ENCODE results near the gene OLA1. TPM values are rescaled to one million over a fixed set of nuclear protein-coding genes. Genes with fewer than 3 reads are reported as not detected.

OLA1 gene
- total and polyA plus RNA-seq, 2 of the 4 experiments (the other 2 are of a cell fraction), result 54.7 to 71.2 TPM

DNA sequence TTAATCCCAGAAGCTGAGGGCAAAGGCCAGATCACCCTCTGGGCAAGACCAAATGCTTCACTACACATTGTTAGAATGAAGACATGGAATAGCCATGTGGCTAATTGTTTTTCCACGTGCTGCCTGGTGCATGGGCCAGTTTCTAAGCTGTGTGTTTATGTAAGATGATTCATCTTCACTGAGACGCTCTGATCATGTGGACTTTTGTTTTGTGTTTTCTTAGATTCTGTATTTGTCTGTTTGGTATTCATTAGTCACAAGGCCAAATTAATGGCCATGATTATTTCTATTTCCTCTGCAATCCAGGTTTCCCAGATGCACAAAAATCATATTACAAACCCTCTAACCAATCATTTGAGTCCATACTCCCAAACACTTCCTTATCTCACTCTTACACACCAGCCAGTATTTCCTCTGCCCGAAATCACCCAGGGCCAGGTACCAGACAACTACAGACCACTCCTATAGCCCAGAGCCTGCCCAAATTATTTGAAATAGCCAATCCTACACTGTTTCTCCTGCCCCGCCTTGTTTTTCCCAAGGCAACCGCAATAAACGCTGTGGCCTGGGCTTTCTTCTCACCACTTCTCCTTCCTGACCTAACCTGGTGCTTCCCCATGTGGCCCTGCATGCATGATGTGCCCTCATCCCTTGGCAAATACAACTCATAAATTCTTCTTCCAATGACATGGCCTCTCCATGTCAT, 189.0 kb downstream of the OLA1 start (continued):
- TF ChIP-seq SMC3 (IDR thresholded peaks at IDR 0.05; ENCODE audit: low read depth, low read length) (no peak), RAD21 (IDR thresholded peaks at IDR 0.05; ENCODE audit: low read length) (no peak)

DNA sequence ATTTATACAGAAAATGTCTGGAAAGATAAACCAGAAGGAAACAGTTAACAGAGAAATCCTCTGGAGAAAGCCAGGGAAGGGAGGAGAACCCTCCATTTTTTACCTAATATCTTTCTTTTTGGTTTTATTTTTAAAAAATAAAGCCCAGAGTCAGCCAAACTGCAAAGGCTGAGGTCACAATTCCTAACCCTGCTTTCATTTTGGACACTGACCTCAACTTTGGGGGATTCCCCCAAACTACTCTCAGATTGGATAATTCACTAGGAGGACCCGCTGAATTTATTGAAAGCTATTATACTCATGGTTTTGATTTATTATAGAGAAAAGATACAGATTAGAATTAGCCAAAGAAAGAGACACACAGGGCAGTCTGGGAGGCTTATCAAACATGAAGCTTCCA, 189.9 kb downstream of the OLA1 start:
- no CpG with 5 or more reads among the region's 1 CpG for WGBS, 2 experiments (ENCODE audit: extremely low coverage in 2 of 2, insufficient read length in 1 of 2)
- Histone ChIP-seq H3K56ac (ENCODE audit: extremely low read depth, insufficient read depth, low read length) (no peak overlapping the region), H4K5ac (ENCODE audit: low read depth, low read length) (no peak overlapping the region), H3K4me2 (ENCODE audit: low read depth, low read length) (no peak overlapping the region), H3K4me1 (ENCODE audit: control insufficient read depth, insufficient read depth, low read length) (peaks cover 15% of the 10 kb centered on the region; the same call in 1 of the 2 replicates), H3K9me3 (ENCODE audit: control insufficient read depth, insufficient read depth, low read length) (no peaks in the 10 kb centered on the region), H3K9me1 (ENCODE audit: insufficient read depth, low read length) (peaks cover 11% of the 10 kb centered on the region), H2AFZ (replicated peaks; ENCODE audit: low read length, poor library complexity) (no peak overlapping the region), H3K23ac (ENCODE audit: low read depth, low read length) (no peak overlapping the region), H3K14ac (replicated peaks; ENCODE audit: low read depth, low read length) (no peak overlapping the region), H3K4ac (ENCODE audit: low read depth, low read length) (0 out of 2 replicates have a peak overlapping the region, but pooled peaks have one; percentile 24), H2BK15ac (ENCODE audit: low read depth, low read length) (no peak overlapping the region), H2BK5ac (ENCODE audit: low read depth, low read length, poor library complexity, severe bottlenecking) (no peak overlapping the region), H3K27ac (ENCODE audit: insufficient read depth, low read length) (no peak overlapping the region), H3K18ac (ENCODE audit: low read depth, low read length) (no peak overlapping the region), H3K79me1 (ENCODE audit: low read depth in 1 of 2, low read length in 2 of 2) (no peaks in the 10 kb centered on the region), H4K8ac (ENCODE audit: low read depth in 2 of 2, low read length in 2 of 2) (no peak overlapping the region), H3K27me3 (ENCODE audit: control insufficient read depth, insufficient read depth, low read length) (no peaks in the 10 kb centered on the region), H2AK9ac (replicated peaks; ENCODE audit: low read depth, low read length, poor library complexity) (no peak overlapping the region), H2AK5ac (ENCODE audit: low read depth, low read length) (peak overlapping the region; percentile 76), H4K91ac (ENCODE audit: insufficient read depth, low read depth, low read length) (no peak overlapping the region), H2BK20ac (ENCODE audit: low read depth, low read length) (no peak overlapping the region), H3K9ac (ENCODE audit: low read depth, low read length) (no peak overlapping the region), H2BK120ac (ENCODE audit: low read depth, low read length) (0 out of 2 replicates have a peak overlapping the region, but pooled peaks have one; percentile 30), H3K36me3 (ENCODE audit: control insufficient read depth, insufficient read depth, low read length) (no peaks in the 10 kb centered on the region), H3K4me3 (ENCODE audit: insufficient read depth, low read depth, low read length) (no peak overlapping the region), H4K20me1 (ENCODE audit: insufficient read depth, low read length) (no peaks in the 10 kb centered on the region)
- dilution Hi-C loops (cut with HindIII; ENCODE audit: low sequenced_read_pairs, unreplicated experiment), result no loop called here
- in situ Hi-C loops (cut with MboI; ENCODE audit: low sequenced_read_pairs), result loop anchor here (25.0 kb wide), 1 partner anchor 646 kb away; no protein-coding TSS in a partner anchor
- ATAC-seq (ENCODE audit: low read depth) (no peak), DNase-seq (no peak)
- no TSS peak for BruUV-seq (replicated peaks)
- CTCF ChIA-PET, result no interaction called here
- POLR2A ChIA-PET (ENCODE audit: unreplicated experiment), result interaction anchor here (0.6 kb wide), 1 partner anchor 282 kb away, joined by 3 read pairs; no protein-coding TSS in a partner anchor
- intact Hi-C loops (cut with micrococcal nuclease), result loop anchor here (10.0 kb wide), 3 partner anchors 186 to 484 kb away; partner anchors contain the start of gene OLA1
- TF ChIP-seq MAFK (IDR thresholded peaks at IDR 0.05; ENCODE audit: low read depth, low read length) (no peak), RCOR1 (IDR thresholded peaks at IDR 0.05; ENCODE audit: insufficient replicate concordance, low read length) (no peak), RAD21 (IDR thresholded peaks at IDR 0.05; ENCODE audit: low read length) (no peak), POLR2A (IDR thresholded peaks at IDR 0.05; ENCODE audit: low read depth, low read length) (no peak), BHLHE40 (IDR thresholded peaks at IDR 0.05; ENCODE audit: low read depth, low read length) (no peak), MXI1 (IDR thresholded peaks at IDR 0.05; ENCODE audit: borderline replicate concordance, low read depth, low read length) (no peak), FOS (IDR thresholded peaks at IDR 0.05; ENCODE audit: low read depth, low read length) (no peak), CHD1 (IDR thresholded peaks at IDR 0.05; ENCODE audit: low read depth, low read length) (no peak), MAZ (IDR thresholded peaks at IDR 0.05; ENCODE audit: borderline replicate concordance, low read depth, low read length) (no peak), NFE2L2 (IDR thresholded peaks at IDR 0.05; ENCODE audit: low read depth, low read length) (no peak), CEBPB (IDR thresholded peaks at IDR 0.05; ENCODE audit: low read depth, low read length) (no peak), RFX5 (IDR thresholded peaks at IDR 0.05; ENCODE audit: low read depth, low read length) (no peak), SMC3 (IDR thresholded peaks at IDR 0.05; ENCODE audit: low read depth, low read length) (no peak)
- TF ChIP-seq, protein P1, sequence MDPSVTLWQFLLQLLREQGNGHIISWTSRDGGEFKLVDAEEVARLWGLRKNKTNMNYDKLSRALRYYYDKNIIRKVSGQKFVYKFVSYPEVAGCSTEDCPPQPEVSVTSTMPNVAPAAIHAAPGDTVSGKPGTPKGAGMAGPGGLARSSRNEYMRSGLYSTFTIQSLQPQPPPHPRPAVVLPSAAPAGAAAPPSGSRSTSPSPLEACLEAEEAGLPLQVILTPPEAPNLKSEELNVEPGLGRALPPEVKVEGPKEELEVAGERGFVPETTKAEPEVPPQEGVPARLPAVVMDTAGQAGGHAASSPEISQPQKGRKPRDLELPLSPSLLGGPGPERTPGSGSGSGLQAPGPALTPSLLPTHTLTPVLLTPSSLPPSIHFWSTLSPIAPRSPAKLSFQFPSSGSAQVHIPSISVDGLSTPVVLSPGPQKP (IDR thresholded peaks at IDR 0.05; ENCODE audit: borderline replicate concordance, low read depth, low read length), result no peak
- TF ChIP-seq, protein P2, sequence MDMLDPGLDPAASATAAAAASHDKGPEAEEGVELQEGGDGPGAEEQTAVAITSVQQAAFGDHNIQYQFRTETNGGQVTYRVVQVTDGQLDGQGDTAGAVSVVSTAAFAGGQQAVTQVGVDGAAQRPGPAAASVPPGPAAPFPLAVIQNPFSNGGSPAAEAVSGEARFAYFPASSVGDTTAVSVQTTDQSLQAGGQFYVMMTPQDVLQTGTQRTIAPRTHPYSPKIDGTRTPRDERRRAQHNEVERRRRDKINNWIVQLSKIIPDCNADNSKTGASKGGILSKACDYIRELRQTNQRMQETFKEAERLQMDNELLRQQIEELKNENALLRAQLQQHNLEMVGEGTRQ (IDR thresholded peaks at IDR 0.05; ENCODE audit: low read depth, low read length), result no peak

Measured in IMR-90 (cell line).